Hepatocyte (in vitro differentiated cells): ENCODE data around the gene GNPAT. TPM values are rescaled to one million over a fixed set of nuclear protein-coding genes. Genes with fewer than 3 reads are reported as not detected.

ENCODE experiments used
- DNase-seq: peaks from one replicate; pipeline ENCODE4 v3.0.0-alpha.2; 2016; ENCODE audit warnings: low spot score
- H2AFZ ChIP-seq: fragments of 200-600 bp; sonication (generic); 2 replicates; pipeline ENCODE4 v1.6.0; 2016; ENCODE audit warnings: antibody characterized with exemption, mild to moderate bottlenecking
- H3K27ac ChIP-seq: fragments of 200-600 bp; sonication (generic); 2 replicates; pipeline ENCODE4 v1.5.1; 2016; ENCODE audit warnings: mild to moderate bottlenecking
- H3K27me3 ChIP-seq: fragments of 200-600 bp; sonication (generic); 2 replicates; pipeline ENCODE4 v1.6.1; 2016
- H3K36me3 ChIP-seq: fragments of 200-600 bp; sonication (generic); replicated peaks from 2 replicates; pipeline ENCODE4 v1.5.1; 2016; ENCODE audit warnings: low read depth; ENCODE audit not compliant: insufficient read depth
- H3K4me1 ChIP-seq: fragments of 200-600 bp; sonication (generic); 2 replicates; pipeline ENCODE4 v1.5.1; 2016; ENCODE audit warnings: mild to moderate bottlenecking, moderate library complexity; ENCODE audit not compliant: insufficient read depth
- H3K4me2 ChIP-seq: fragments of 200-600 bp; sonication (generic); 2 replicates; pipeline ENCODE4 v1.6.0; 2016
- H3K4me3 ChIP-seq: fragments of 200-600 bp; sonication (generic); 2 replicates; pipeline ENCODE4 v1.5.1; 2016; ENCODE audit warnings: mild to moderate bottlenecking
- H3K79me2 ChIP-seq: fragments of 200-600 bp; sonication (generic); 2 replicates; pipeline ENCODE4 v1.6.0; 2017; ENCODE audit warnings: mild to moderate bottlenecking
- H3K9me2 ChIP-seq: fragments of 200-600 bp; sonication (generic); replicated peaks from 2 replicates; pipeline ENCODE4 v1.6.0; 2017; ENCODE audit warnings: mild to moderate bottlenecking; ENCODE audit not compliant: insufficient read depth
- H3K9me3 ChIP-seq: fragments of 200-600 bp; sonication (generic); 2 replicates; pipeline ENCODE4 v1.5.1; 2016; ENCODE audit warnings: low read depth, mild to moderate bottlenecking
- H4K20me1 ChIP-seq: fragments of 200-600 bp; sonication (generic); 2 replicates; pipeline ENCODE4 v1.6.0; 2016; ENCODE audit warnings: mild to moderate bottlenecking; ENCODE audit not compliant: insufficient read depth, poor library complexity, severe bottlenecking
- EZH2 ChIP-seq: fragments of 200-600 bp; sonication (generic); IDR thresholded peaks from 2 replicates; pipeline ENCODE4 v1.6.1; 2016; ENCODE audit warnings: antibody characterized with exemption, mild to moderate bottlenecking, borderline replicate concordance
- EZH2phosphoT487 ChIP-seq: fragments of 200-600 bp; sonication (generic); IDR thresholded peaks from one replicate; pipeline ENCODE4 v1.6.1; 2018; ENCODE audit warnings: antibody characterized with exemption, mild to moderate bottlenecking, low read depth, moderate library complexity; ENCODE audit not compliant: unreplicated experiment, severe bottlenecking
- WGBS: methylation state at CpG from one replicate; pipeline ENCODE4 v1.1.6; 2016; ENCODE audit warnings: low lambda C conversion rate; ENCODE audit errors: missing lambda C conversion rate; 5-methylcytosine and 5-hydroxymethylcytosine counted together
- polyA plus RNA-seq: library from polyadenylated mRNA; unstranded; fragments of >200 nt; fragmentation: Nextera tagmentation; extraction: Ambion mirVana; gene quantifications from 2 replicates; pipeline ENCODE4 v1.2.1, GENCODE V29; 2016
- total RNA-seq: library from RNA; depleted of rRNA; stranded (reverse); fragments of >200 nt; gene quantifications from 2 replicates; pipeline ENCODE4 v1.2.3, GENCODE V29; 2014
- TF ChIP-seq, protein P1 (sequence below): fragments of 200-600 bp; sonication (generic); IDR thresholded peaks from 2 replicates; pipeline ENCODE4 v1.5.1; 2016; ENCODE audit warnings: antibody characterized with exemption, mild to moderate bottlenecking; ENCODE audit not compliant: poor library complexity

The GNPAT gene
- total and polyA plus RNA-seq, 2 experiments from 2014 or later: 40.8 to 63.9 TPM

DNA sequence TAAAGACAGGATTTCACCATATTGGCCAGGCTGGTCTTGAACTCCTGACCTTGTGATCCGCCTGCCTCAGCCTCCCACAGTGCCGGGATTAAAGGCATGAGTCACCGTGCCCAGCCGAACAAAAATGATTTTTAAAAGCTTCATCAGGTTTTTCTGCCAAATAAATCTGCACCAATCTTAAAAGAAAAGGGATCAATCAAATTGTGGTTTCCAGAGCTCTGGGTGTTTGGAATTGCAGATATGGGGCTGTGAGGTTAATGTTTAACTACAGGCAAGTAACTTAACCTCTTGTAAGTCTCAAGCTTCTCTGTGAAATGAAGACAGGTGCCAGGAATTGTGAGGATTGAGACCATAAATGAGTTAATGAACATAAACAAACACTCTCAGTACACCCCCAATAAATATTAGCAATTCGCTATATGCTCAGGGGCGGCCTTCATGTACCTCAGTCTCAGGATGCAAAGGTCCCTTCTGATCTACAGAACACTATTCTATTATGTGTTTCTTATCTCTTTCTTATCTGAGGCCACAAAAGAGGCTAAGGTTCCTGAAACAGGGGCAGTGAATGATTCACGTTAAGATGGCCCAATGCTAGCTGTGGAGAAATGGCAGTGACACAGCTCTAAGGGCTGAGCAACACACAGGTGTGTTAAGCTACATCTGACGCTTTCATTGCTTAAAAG is 7.1 kb upstream of the GNPAT start:
- Histone ChIP-seq H3K4me3 (no peak overlapping the region), H3K4me1 (peaks cover 33% of the 10 kb centered on the region), H3K36me3 (no peaks in the 10 kb centered on the region), H3K9me3 (no peaks in the 10 kb centered on the region), H2AFZ (no peak overlapping the region), H3K9me2 (no peaks in the 10 kb centered on the region), H3K4me2 (peak overlapping the region; percentile 47), H4K20me1 (no peaks in the 10 kb centered on the region), H3K79me2 (peaks cover 47% of the 10 kb centered on the region), H3K27ac (peak overlapping the region; percentile 96), H3K27me3 (no peaks in the 10 kb centered on the region)
- TF ChIP-seq EZH2phosphoT487 (no peak), EZH2 (no peak)
- TF ChIP-seq, protein P1, sequence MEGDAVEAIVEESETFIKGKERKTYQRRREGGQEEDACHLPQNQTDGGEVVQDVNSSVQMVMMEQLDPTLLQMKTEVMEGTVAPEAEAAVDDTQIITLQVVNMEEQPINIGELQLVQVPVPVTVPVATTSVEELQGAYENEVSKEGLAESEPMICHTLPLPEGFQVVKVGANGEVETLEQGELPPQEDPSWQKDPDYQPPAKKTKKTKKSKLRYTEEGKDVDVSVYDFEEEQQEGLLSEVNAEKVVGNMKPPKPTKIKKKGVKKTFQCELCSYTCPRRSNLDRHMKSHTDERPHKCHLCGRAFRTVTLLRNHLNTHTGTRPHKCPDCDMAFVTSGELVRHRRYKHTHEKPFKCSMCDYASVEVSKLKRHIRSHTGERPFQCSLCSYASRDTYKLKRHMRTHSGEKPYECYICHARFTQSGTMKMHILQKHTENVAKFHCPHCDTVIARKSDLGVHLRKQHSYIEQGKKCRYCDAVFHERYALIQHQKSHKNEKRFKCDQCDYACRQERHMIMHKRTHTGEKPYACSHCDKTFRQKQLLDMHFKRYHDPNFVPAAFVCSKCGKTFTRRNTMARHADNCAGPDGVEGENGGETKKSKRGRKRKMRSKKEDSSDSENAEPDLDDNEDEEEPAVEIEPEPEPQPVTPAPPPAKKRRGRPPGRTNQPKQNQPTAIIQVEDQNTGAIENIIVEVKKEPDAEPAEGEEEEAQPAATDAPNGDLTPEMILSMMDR: no peak
- 52% methylated on average over 8 of the region's 8 CpGs for WGBS
- DNase-seq: peak; percentile 72

DNA sequence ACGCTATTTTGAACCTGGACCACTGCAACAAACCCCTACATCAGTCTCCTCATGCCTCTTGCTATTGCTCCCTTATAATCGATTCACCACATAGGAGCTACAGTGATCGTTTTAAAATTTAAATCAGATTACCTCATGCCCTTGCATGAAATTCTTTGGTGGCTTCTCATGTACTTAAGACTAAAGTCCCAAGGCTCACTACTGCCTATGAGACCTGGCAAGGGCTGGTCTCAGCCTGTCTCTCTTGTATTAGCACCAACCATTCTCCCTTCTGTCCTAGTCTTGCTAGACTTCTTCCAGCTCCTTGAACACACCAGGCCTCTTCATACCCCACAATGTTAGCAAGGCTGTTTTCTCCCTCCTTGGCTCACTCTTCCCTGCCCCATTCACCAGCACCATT is 6.5 kb upstream of the GNPAT start:
- no peak overlapping the region for H2AFZ ChIP-seq
- no peaks in the 10 kb centered on the region for H3K36me3 ChIP-seq
- no peaks in the 10 kb centered on the region for H3K27me3 ChIP-seq
- DNase-seq: peak; percentile 36
- no peak for TF ChIP-seq EZH2
- TF ChIP-seq, protein P1: no peak
- no peak for TF ChIP-seq EZH2phosphoT487
- H3K9me2 ChIP-seq: no peaks in the 10 kb centered on the region
- H3K4me3 ChIP-seq: no peak overlapping the region
- H3K79me2 ChIP-seq: peaks cover 52% of the 10 kb centered on the region
- no peaks in the 10 kb centered on the region for H3K9me3 ChIP-seq
- 73% methylated on average over 3 of the region's 3 CpGs for WGBS
- peak overlapping the region; percentile 96 for H3K27ac ChIP-seq
- H3K4me2 ChIP-seq: peak overlapping the region; percentile 47
- H4K20me1 ChIP-seq: no peaks in the 10 kb centered on the region
- H3K4me1 ChIP-seq: peaks cover 33% of the 10 kb centered on the region

DNA sequence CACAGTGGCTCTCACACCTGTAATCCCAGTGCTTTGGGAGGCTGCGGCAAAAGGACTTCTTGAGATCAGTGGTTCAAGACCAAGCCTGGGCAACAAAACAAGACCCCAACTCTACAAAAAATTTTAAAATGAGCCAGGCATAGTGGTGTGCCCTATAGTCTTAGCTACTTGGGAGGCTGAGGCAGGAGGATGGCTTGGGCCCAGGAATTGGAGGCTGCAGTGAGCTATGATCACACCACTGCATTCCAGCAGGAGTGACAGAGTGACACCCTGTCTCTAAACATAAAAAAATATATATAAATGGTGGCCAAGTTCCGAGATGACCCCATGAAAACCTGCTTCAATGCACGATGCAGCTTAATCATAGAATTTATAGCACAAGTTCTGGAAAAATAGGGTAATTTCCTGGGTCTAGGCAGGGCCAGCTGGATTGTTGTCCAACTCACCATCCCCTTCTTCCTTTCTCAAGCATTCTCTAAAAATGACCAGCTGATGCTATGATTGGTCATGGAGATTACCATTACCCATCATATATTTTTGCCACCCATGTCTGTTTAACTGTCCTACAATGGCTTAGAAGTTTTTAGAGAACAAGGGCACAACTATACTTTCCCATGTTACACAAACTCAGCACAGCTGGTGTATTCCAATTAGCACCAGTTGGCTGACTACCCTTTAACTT is 5.3 kb upstream of the GNPAT start:
- H2AFZ ChIP-seq: no peak overlapping the region
- H3K79me2 ChIP-seq: peaks cover 56% of the 10 kb centered on the region
- peak overlapping the region; percentile 47 for H3K4me2 ChIP-seq
- peaks cover 41% of the 10 kb centered on the region for H3K4me1 ChIP-seq
- 97% methylated on average over 3 of the region's 3 CpGs for WGBS
- no peaks in the 10 kb centered on the region for H4K20me1 ChIP-seq
- peak overlapping the region; percentile 96 for H3K27ac ChIP-seq
- no peaks in the 10 kb centered on the region for H3K9me3 ChIP-seq
- no peaks in the 10 kb centered on the region for H3K27me3 ChIP-seq
- H3K9me2 ChIP-seq: no peaks in the 10 kb centered on the region
- DNase-seq: no peak
- H3K4me3 ChIP-seq: no peak overlapping the region
- no peak for TF ChIP-seq EZH2phosphoT487
- TF ChIP-seq, protein P1: no peak
- TF ChIP-seq EZH2: no peak
- no peaks in the 10 kb centered on the region for H3K36me3 ChIP-seq
